ENCODE measurements around the gene MLXIP. TPM values are rescaled to one million over a fixed set of nuclear protein-coding genes. Genes with fewer than 3 reads are reported as not detected.

MLXIP gene
- total RNA-seq, 1 donor from 2014 or later = 12.5 TPM

GRCh38 chr12:122126713-122127597 lies 48.4 kb downstream of the MLXIP start:
- no peak for DNase-seq

- DNase-seq = no peak
Observed at GRCh38 chr12:122127839-122128238, 49.3 kb downstream of the MLXIP start.

GRCh38 chr12:122128481-122128880 lies 49.9 kb downstream of the MLXIP start:
- no peak for DNase-seq

GRCh38 chr12:122129131-122129530 lies 50.6 kb downstream of the MLXIP start:
- no peak for DNase-seq

DNA sequence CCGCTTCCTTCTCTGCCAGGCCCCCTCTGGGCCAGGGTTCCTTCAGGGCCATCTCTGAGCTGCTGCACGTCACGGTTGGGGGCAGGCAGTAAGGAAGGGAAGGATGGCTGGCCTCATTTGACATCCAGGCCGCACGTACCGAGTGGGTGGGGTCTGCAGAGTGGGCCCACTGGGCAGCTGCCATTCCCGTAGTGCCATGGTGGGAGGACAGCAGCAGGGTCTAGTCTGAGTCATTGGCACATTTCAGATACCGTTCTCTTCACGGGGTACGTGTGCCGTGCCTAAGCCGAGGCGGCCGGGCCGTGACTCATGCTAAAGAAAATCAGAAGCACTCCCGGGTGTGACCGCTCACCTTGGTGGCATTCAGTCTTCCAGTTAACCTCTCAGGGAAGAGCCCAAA lies 51.6 kb downstream of the MLXIP start:
- DNase-seq = no peak

- DNase-seq = no peak
Observed at GRCh38 chr12:122133192-122133950, 54.8 kb downstream of the MLXIP start.

- no peak for DNase-seq
Observed at GRCh38 chr12:122135437-122136031, 57.0 kb downstream of the MLXIP start.

DNA sequence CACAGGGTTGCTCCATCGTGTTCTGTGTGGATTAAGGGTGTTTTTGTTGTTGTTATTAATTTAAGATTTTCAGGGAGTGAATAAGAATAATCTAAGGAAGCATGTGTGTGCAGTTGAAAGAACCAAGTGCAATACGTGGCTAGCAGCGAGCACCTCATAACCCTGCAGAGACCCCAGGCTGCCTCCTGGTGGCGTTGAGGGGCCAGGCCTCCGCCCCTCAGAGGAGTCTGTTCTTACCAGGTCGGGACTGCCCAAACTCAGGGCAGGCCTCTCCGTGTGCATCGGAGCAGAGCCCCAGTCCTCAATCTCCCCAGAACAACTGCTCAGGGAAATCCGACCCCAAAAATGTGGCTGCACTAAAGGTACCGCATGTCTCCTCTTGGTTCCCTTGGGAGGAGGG lies 58.7 kb downstream of the MLXIP start:
- no peak for DNase-seq

- DNase-seq = no peak
Observed at GRCh38 chr12:122137681-122138080, 59.1 kb downstream of the MLXIP start.

DNA sequence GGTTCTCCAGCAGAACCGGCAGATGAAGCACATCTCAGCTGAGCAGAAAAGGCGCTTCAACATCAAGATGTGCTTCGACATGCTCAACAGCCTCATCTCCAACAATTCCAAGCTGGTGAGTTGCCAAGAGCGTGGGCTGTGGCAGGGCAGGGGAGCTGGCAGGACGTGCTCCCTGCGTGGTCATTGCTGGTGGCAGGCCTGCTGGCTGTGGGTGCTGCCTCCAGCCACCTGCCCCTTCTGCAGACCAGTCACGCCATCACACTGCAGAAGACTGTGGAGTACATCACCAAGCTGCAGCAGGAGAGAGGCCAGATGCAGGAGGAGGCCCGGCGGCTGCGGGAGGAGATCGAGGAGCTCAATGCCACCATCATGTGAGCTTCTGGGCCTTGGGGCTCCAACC lies 59.6 kb downstream of the MLXIP start:
- DNase-seq = no peak

GRCh38 chr12:122138616-122139015 lies 60.1 kb downstream of the MLXIP start:
- no peak for DNase-seq

DNA sequence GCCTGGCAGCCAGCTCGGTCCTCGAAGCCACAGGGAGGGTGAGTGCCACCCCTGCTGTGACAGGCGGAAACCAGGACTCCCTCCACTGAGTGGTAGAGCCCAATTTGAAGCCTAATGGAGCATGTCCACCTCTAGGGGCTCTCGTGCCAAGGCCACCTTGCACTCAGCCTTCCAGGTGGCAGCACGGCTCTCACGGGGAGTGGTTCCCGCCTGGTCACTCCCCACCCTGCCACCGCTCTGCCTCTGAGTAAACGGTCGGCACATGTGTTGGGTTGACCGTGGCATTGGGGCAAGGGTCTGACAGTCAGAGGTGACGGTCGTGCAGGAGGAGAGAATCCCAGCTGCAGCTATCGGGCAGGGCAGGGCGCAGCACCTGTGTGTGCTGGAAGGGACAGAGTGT lies 60.7 kb downstream of the MLXIP start:
- DNase-seq = no peak

DNA sequence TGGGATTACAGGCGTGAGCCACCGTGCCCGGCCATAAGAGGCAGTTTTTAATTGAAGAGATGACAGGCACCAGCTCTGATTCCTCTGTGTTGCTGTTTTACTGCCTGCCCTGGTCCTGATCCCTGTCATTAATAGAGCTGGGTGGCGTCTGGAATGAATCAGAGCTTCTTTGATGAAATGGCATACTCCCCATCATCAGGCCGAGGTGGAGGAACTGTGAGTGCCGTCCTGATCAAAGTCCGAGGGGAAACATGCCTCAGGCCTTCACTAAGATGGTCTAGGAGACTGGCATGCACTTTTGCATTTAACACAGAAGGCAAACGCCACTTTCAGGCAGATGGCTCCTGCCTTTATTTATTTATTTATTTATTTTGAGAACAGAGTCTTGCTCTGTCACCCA lies 61.4 kb downstream of the MLXIP start:
- no peak for DNase-seq

- DNase-seq = no peak
Observed at GRCh38 chr12:122140467-122141257, 62.1 kb downstream of the MLXIP start.

DNA sequence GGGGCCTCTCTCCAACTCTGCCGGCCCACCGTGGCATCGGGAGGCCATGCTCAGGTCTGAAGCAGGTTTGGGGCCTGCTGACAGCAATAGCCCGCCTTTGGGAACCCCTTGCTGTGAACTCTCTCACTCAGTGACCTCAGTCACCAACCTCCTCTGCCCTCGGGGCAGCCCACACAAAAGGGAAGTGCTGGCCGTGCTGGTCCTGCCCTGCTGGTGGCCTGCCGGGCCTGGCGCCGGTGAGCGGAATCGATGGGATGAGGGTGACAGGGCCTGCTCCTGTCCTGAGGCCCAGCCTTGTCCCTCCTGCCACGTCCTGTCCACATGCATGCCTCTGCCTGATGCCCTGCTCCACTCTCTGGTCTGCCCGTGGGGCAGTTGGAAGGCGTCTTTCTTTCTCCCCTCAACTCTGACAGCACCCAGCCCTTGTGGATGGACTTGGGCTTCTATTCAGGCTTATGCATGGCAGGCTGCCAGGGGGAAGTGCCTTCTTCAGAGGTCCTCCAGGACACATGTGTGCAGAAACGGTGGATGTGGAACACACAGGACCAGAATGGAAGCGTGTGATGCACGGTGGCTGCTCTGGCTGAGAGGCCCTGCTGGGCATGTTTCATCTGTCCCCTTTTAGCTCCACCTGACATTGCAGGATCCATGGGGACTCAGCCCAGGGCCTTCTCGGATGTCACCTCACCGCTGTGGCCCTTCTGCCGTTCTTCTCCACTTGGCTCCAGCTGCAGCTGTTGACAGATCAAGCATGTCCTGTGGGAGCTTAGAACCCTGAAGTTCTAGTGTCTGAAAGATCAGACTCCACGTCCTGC lies 63.6 kb downstream of the MLXIP start:
- DNase-seq = no peak

- no peak for DNase-seq
Observed at GRCh38 chr12:122142857-122143256, 64.3 kb downstream of the MLXIP start.

GRCh38 chr12:122144885-122145284 lies 66.3 kb downstream of the MLXIP start:
- DNase-seq = no peak

- DNase-seq = no peak
Observed at GRCh38 chr12:122145505-122146330, 67.2 kb downstream of the MLXIP start.

GRCh38 chr12:122147514-122148290 lies 69.1 kb downstream of the MLXIP start:
- no peak for DNase-seq

- no peak for DNase-seq
Observed at GRCh38 chr12:122148657-122149056, 70.1 kb downstream of the MLXIP start.

All from skin of body (tissue), 2 donors.